H1 (cell line): ENCODE measurements around the gene SLC47A2. TPM values are rescaled to one million over a fixed set of nuclear protein-coding genes. Genes with fewer than 3 reads are reported as not detected.

Experiments
- BACH1 ChIP-seq: IDR thresholded peaks from 2 replicates; pipeline ENCODE4 v1.6.1; 2012; ENCODE audit warnings: low read length, improper control_type of control experiment
- BCL11A ChIP-seq, 2 experiments: IDR thresholded peaks; one replicate each; pipeline ENCODE4 v1.6.1; 2011; ENCODE audit warnings: low read depth in 2 of 2, low read length in 2 of 2, mild to moderate bottlenecking in 2 of 2
- CHD2 ChIP-seq: IDR thresholded peaks from 2 replicates; pipeline ENCODE4 v1.6.1; 2012; ENCODE audit warnings: low read length, improper control_type of control experiment
- PHF8 ChIP-seq: fragments of 200-600 bp; sonication (generic); conservative IDR thresholded peaks from 2 replicates; pipeline ENCODE4 v1.7.1; 2012; ENCODE audit warnings: low read depth, mild to moderate bottlenecking, inconsistent platforms, low read length, moderate library complexity
- RBBP5 ChIP-seq: IDR thresholded peaks from 2 replicates; pipeline ENCODE4 v1.7.1; 2012; ENCODE audit warnings: low read depth, mild to moderate bottlenecking, inconsistent platforms, low read length, moderate library complexity, borderline replicate concordance
- SAP30 ChIP-seq: fragments of 300-600 bp; sonication (generic); IDR thresholded peaks from 2 replicates; pipeline ENCODE4 v1.7.1; 2012; ENCODE audit warnings: low read length, moderate library complexity, mild to moderate bottlenecking, inconsistent platforms; ENCODE audit not compliant: insufficient read depth, insufficient replicate concordance
- SIX5 ChIP-seq: IDR thresholded peaks from 2 replicates; pipeline ENCODE4 v1.6.1; 2011; ENCODE audit warnings: mild to moderate bottlenecking, low read depth, low read length
- polyA plus RNA-seq, 7 experiments: library from polyadenylated mRNA; depleted of rRNA in 3 of 7; stranded (reverse) in 5 of 7; unstranded in 2 of 7; fragments of >200 nt in 5 of 7; fragments of 200-250 nt in 2 of 7; gene quantifications; 1 replicate in 5 of 7; 2 replicates in 1 of 7; 4 replicates in 1 of 7; pipeline versions ENCODE4 v1.2.1 to v1.2.3, GENCODE V29; 2011 to 2013; ENCODE audit warnings: missing spikeins in 2 of 7, mixed read lengths in 2 of 7
- total RNA-seq: library from RNA; stranded (reverse); fragmentation: NEBNext Ultra II Directional; extraction: Animal tissue kit (Norgen Biotek cat#: 25700); gene quantifications from 2 replicates; pipeline ENCODE4 v1.2.1, GENCODE V29; 2021
- TF ChIP-seq, protein P1 (sequence below): fragments of 300-600 bp; sonication (generic); IDR thresholded peaks from 2 replicates; pipeline ENCODE4 v1.7.1; 2012; ENCODE audit warnings: low read length, moderate library complexity, mild to moderate bottlenecking, inconsistent platforms; ENCODE audit not compliant: insufficient replicate concordance

Gene SLC47A2
- total and polyA plus RNA-seq, 2 of the 8 experiments (the other 6 are each of a cell fraction or from before 2014, with no cell fraction given), result not detected

DNA sequence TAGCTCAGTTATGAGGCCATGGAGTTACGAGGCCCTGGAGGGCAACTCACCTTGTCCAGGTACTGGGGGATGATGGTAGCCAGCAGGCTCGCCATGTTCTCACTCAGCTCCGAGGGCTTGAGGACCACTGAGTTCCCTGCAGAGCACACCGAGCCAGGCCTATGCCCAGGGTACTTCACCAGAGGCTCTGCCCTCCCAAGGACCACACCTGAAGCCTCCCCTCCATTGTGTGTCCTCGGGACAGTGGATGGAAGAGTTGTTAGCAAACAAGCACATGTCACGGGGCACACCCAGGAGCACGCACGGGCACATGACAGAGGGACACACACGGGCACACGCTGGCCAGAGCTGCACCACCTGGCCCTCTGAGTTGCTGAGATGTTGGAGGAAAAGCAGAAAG is 26.1 kb upstream of the SLC47A2 start (continued):
- TF ChIP-seq, protein P1, sequence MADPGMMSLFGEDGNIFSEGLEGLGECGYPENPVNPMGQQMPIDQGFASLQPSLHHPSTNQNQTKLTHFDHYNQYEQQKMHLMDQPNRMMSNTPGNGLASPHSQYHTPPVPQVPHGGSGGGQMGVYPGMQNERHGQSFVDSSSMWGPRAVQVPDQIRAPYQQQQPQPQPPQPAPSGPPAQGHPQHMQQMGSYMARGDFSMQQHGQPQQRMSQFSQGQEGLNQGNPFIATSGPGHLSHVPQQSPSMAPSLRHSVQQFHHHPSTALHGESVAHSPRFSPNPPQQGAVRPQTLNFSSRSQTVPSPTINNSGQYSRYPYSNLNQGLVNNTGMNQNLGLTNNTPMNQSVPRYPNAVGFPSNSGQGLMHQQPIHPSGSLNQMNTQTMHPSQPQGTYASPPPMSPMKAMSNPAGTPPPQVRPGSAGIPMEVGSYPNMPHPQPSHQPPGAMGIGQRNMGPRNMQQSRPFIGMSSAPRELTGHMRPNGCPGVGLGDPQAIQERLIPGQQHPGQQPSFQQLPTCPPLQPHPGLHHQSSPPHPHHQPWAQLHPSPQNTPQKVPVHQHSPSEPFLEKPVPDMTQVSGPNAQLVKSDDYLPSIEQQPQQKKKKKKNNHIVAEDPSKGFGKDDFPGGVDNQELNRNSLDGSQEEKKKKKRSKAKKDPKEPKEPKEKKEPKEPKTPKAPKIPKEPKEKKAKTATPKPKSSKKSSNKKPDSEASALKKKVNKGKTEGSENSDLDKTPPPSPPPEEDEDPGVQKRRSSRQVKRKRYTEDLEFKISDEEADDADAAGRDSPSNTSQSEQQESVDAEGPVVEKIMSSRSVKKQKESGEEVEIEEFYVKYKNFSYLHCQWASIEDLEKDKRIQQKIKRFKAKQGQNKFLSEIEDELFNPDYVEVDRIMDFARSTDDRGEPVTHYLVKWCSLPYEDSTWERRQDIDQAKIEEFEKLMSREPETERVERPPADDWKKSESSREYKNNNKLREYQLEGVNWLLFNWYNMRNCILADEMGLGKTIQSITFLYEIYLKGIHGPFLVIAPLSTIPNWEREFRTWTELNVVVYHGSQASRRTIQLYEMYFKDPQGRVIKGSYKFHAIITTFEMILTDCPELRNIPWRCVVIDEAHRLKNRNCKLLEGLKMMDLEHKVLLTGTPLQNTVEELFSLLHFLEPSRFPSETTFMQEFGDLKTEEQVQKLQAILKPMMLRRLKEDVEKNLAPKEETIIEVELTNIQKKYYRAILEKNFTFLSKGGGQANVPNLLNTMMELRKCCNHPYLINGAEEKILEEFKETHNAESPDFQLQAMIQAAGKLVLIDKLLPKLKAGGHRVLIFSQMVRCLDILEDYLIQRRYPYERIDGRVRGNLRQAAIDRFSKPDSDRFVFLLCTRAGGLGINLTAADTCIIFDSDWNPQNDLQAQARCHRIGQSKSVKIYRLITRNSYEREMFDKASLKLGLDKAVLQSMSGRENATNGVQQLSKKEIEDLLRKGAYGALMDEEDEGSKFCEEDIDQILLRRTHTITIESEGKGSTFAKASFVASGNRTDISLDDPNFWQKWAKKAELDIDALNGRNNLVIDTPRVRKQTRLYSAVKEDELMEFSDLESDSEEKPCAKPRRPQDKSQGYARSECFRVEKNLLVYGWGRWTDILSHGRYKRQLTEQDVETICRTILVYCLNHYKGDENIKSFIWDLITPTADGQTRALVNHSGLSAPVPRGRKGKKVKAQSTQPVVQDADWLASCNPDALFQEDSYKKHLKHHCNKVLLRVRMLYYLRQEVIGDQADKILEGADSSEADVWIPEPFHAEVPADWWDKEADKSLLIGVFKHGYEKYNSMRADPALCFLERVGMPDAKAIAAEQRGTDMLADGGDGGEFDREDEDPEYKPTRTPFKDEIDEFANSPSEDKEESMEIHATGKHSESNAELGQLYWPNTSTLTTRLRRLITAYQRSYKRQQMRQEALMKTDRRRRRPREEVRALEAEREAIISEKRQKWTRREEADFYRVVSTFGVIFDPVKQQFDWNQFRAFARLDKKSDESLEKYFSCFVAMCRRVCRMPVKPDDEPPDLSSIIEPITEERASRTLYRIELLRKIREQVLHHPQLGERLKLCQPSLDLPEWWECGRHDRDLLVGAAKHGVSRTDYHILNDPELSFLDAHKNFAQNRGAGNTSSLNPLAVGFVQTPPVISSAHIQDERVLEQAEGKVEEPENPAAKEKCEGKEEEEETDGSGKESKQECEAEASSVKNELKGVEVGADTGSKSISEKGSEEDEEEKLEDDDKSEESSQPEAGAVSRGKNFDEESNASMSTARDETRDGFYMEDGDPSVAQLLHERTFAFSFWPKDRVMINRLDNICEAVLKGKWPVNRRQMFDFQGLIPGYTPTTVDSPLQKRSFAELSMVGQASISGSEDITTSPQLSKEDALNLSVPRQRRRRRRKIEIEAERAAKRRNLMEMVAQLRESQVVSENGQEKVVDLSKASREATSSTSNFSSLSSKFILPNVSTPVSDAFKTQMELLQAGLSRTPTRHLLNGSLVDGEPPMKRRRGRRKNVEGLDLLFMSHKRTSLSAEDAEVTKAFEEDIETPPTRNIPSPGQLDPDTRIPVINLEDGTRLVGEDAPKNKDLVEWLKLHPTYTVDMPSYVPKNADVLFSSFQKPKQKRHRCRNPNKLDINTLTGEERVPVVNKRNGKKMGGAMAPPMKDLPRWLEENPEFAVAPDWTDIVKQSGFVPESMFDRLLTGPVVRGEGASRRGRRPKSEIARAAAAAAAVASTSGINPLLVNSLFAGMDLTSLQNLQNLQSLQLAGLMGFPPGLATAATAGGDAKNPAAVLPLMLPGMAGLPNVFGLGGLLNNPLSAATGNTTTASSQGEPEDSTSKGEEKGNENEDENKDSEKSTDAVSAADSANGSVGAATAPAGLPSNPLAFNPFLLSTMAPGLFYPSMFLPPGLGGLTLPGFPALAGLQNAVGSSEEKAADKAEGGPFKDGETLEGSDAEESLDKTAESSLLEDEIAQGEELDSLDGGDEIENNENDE, result no peak
- TF ChIP-seq RBBP5, result no peak
- TF ChIP-seq SIX5, result no peak
- no peak for TF ChIP-seq PHF8
- no peak for TF ChIP-seq BCL11A (IDR thresholded peaks at IDR 0.05; ENCODE audit: low read depth in 2 of 2, low read length in 2 of 2)
- no peak for TF ChIP-seq CHD2
- TF ChIP-seq BACH1, result no peak
- no peak for TF ChIP-seq SAP30
- TF ChIP-seq, all 59 proteins: peak for 0
